AG04449 (cell line): ENCODE results near the gene KRT3.

Source experiments
- CTCF ChIA-PET: fragments of 350-600 bp; formaldehyde crosslinking; extraction: SDS; loops from one replicate; lab custom pipeline; 2021; ENCODE audit warnings: antibody characterized with exemption; lab: Yijun Ruan, JAX
- POLR2A ChIA-PET: fragments of 400-600, 350-600 bp; formaldehyde crosslinking; extraction: SDS; loops from one replicate; lab custom pipeline; 2020; ENCODE audit warnings: antibody characterized with exemption, inconsistent platforms; lab: Yijun Ruan, JAX
- DNase-seq: peaks from one replicate; pipeline ENCODE4 v3.0.0-alpha.2; 2010; ENCODE audit warnings: low read depth, low spot score
- H3K4me3 ChIP-seq: 2 replicates; pipeline ENCODE4 v1.5.1; 2011; ENCODE audit warnings: low read depth, mild to moderate bottlenecking, control low read depth, low read length
- TF ChIP-seq, protein P1 (sequence below): IDR thresholded peaks from one replicate; pipeline ENCODE4 v1.5.1; 2011; ENCODE audit warnings: mild to moderate bottlenecking, moderate library complexity, low read length, control low read depth, inconsistent platforms; ENCODE audit not compliant: insufficient read depth; ENCODE audit errors: missing control alignments

KRT3 gene

DNA sequence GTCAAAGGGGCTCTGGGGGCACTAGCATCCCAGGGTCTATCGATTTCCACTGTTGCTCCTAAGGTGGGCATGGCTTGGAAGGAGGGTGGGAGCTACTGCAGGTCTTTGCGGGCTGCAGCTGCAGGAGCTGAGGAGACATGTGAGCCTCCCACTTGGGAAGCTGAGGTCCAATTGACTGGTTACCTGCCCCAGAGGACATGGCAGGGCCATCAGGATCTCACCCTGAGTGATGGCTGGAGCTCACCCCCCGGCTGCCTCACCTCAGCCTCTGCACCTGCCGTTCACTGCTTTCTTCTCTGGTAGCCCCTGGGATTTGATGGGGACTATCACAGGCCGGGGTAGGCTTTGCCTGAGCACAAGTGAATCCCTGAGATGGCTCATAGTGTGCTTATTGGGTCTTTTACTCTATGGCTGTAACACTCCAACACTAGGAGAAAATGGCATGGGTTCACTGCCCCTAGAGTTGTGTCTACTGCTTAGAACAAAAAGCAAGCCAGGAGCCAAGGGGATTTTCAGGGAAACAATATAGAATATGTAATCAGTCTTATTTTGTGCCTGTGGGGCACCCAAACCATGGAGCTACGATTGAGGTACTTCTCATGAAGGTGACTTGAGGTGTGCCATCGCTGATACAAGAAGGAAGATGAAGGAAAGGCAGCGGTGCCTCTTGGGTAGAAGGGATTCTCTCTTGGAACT is 21.2 kb upstream of the KRT3 start:
- H3K4me3 ChIP-seq, result no peak overlapping the region
- TF ChIP-seq, protein P1, sequence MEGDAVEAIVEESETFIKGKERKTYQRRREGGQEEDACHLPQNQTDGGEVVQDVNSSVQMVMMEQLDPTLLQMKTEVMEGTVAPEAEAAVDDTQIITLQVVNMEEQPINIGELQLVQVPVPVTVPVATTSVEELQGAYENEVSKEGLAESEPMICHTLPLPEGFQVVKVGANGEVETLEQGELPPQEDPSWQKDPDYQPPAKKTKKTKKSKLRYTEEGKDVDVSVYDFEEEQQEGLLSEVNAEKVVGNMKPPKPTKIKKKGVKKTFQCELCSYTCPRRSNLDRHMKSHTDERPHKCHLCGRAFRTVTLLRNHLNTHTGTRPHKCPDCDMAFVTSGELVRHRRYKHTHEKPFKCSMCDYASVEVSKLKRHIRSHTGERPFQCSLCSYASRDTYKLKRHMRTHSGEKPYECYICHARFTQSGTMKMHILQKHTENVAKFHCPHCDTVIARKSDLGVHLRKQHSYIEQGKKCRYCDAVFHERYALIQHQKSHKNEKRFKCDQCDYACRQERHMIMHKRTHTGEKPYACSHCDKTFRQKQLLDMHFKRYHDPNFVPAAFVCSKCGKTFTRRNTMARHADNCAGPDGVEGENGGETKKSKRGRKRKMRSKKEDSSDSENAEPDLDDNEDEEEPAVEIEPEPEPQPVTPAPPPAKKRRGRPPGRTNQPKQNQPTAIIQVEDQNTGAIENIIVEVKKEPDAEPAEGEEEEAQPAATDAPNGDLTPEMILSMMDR, result no peak
- ChIA-PET CTCF (interaction anchor here (1.1 kb wide), 1 partner anchor 68 kb away, joined by 3 read pairs; no protein-coding TSS in a partner anchor), POLR2A (no interaction called here)
- DNase-seq, result no peak

DNA sequence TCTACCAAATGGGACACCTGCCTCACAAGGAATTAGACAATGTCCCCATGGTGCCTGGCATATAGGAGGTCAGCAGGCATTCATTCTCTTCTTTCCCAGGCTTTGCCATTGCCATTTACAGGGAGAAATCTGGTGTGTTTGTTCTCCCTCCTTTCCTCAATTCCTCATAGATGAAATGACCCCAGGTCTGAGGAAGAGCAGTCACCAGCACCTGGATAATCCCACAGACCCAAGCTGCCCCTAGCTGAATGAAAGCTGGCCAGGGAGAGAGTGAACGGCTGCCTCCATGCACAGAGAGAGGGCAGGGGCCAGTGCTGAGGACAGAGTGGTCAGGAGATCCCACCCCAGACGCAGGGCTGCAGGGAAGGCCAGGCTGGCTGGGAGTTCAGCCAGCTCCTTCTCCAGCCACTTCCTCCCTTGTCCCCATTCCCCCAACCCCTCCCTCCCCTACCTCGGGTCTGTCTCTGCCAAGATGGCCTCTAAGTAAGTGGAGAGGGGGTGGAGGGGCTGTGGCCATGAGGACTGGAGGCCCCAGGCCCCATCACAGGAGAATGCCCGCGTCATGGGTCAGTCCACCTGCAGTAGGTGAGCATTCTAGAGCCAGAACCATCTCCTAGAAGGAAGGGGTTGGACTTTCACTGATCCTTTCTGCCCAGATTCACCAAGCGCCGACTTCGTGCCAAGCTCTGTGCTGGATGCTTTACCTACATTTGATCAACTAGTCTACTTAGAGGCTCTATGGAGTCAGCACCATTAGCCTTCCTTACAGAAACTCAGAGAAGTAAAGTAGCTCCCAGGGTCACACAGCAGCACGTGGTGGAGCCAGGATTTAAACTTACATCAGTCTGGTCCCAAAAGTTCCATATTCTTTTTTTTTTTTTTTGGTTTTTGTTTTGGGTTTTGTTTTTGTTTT is 20.0 kb upstream of the KRT3 start:
- TF ChIP-seq, protein P1, result no peak
- ChIA-PET CTCF (no interaction called here), POLR2A (no interaction called here)
- no peak overlapping the region for H3K4me3 ChIP-seq
- DNase-seq, result no peak

DNA sequence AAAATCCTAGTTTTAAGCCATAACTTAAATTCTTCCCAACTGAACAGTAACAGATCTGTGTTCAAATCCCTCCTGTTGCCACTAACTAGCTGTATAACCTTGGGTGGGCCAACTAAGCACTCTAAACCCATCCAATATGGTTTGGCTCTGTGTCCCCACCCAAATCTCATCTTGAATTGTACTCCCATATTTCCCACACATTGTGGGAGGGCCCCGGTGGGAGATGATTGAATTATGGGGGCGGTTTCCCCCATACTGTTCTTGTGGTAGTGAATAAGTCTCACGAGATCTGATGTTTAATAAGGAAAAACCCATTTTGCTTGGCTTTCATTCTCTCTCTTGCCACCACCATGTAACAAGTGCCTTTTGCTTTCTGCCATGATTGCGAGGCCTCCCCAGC is 19.2 kb upstream of the KRT3 start:
- DNase-seq, result no peak
- POLR2A ChIA-PET, result interaction anchor here (0.7 kb wide), 1 partner anchor 475 kb away, joined by 3 read pairs; no protein-coding TSS in a partner anchor
- TF ChIP-seq, protein P1, result no peak
- CTCF ChIA-PET, result no interaction called here
- no peak overlapping the region for H3K4me3 ChIP-seq

DNA sequence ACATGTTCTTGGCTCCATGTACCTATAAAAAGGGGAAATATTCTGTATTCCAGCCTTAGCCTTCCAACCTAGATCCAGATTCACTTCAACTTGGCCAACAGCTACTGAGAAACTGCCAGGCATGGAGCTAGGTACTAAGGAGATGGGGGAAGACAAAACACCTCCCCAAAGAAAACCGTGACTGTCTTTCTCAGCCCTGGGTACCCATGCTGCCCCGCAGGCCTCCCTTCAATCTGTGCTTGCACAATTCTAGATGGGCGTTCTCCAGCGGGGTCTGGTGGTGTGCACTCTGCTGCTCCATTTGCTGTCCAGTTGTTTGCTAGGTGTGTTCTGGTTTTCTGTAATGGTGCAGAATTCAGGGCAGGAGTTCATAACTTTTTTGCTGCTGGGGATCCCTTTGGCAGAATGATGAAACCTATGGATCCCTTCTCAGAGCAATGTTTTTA is 18.8 kb upstream of the KRT3 start:
- H3K4me3 ChIP-seq, result no peak overlapping the region
- POLR2A ChIA-PET, result interaction anchor here (0.7 kb wide), 1 partner anchor 475 kb away, joined by 3 read pairs; no protein-coding TSS in a partner anchor
- TF ChIP-seq, protein P1, result no peak
- CTCF ChIA-PET, result no interaction called here
- DNase-seq, result no peak

DNA sequence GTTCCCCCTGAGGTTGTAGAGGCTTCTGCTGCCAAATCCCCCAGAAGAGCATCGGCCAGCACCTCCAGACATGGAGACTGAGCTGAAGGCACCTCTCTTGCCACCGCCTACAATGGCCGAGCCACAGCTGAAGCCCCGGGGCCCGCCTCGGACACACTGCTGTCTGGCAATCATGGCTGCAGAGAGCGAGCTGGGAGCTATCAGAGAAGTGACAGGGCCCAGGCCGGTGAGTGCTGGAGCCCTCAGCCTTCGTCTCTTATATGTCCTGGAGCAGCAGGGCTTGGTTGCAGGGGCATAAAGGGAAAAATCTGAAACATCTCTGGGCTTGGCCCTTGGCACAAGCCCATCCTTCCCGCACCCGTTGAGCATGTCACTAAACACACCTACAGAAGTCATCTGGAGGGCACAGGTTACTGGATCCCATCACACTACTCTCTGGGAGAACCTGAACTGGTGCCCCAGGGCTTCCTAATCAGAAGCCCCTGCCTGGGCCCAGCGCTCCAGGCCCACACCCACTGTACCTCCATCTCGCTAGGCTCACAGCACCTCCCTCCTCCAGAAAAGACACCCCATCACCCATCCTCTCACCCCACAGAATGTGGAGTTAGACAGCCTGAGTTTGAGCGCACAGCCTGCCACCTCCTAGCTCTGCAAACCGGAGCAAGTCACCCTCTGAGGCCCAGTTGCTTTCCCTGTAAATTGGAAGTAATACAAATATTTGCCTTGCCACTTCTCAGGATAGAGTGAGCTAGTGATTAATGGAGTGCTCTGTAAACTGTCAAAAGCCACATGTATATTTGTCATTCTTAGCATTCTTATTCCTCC is 18.2 kb upstream of the KRT3 start, which contains the start of gene KRT4:
TSS of gene KRT4 (minus strand) at position 232 of the 825 bp plus-strand sequence. CDS start at position 174, 58 bp downstream.
- CTCF ChIA-PET, result interaction anchor here (1.5 kb wide), 1 partner anchor 9 kb away, joined by 4 read pairs; no protein-coding TSS in a partner anchor

More for the DNA sequence above, 18.2 kb upstream of the KRT3 start, which contains the start of gene KRT4:
- no peak within 1 kb of the TSS for H3K4me3 ChIP-seq
- TF ChIP-seq, protein P1, result no peak
- DNase-seq, result no peak
- POLR2A ChIA-PET, result no interaction called here
